Measurements from ENCODE around the gene GAGE2A.
"Not testable (repeated sequence)": the region's sequence is repeated elsewhere in the genome, so short reads cannot be mapped to it uniquely, and the experiment has no call there.

The GAGE2A gene

GRCh38 chrX:49589196-49589595 lies at the start of gene GAGE2A:
Gene GAGE2A, plus strand, starts transcription at chrX:49589496. Its CDS starts 1,155 bp downstream, at chrX:49590651.
- H3K27ac Mint-ChIP-seq; DNase-seq (ENCODE audit: low spot score in 2 of 2); H3K4me3 Mint-ChIP-seq; H3K9me3 Mint-ChIP-seq; H3K4me1 Mint-ChIP-seq; H3K36me3 Mint-ChIP-seq; ATAC-seq: not testable (repeated sequence)

GRCh38 chrX:49541433-49541832 lies 47.9 kb upstream of the GAGE2A start, which contains the start of gene GAGE12D:
Gene GAGE12D, plus strand, starts transcription at chrX:49541733. Its CDS starts 1,155 bp downstream, at chrX:49542888.
- not testable (repeated sequence) for H3K4me3 Mint-ChIP-seq; DNase-seq (ENCODE audit: low spot score in 2 of 2); H3K9me3 Mint-ChIP-seq; ATAC-seq; H3K27ac Mint-ChIP-seq; H3K4me1 Mint-ChIP-seq; H3K36me3 Mint-ChIP-seq

DNA sequence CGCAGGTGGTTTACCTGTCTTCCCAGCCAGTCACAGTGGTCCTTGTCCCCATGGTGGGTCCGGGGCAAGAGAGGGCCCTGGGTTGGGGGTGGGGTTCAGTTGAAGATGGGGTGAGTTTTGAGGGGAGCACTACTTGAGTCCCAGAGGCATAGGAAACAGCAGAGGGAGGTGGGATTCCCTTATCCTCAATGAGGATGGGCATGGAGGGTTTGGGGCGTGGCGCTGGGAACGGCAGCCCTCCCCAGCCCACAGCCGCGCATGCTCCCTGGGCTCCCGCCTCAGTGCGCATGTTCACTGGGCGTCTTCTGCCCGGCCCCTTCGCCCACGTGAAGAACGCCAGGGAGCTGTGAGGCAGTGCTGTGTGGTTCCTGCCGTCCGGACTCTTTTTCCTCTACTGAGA lies 38.3 kb upstream of the GAGE2A start, which contains the start of gene GAGE12E:
GAGE12E (plus strand) TSS at position 301 of the 400 bp plus-strand sequence. CDS start 1,155 bp downstream, outside the sequence.
- H3K9me3 Mint-ChIP-seq; H3K27ac Mint-ChIP-seq; ATAC-seq; H3K4me1 Mint-ChIP-seq; H3K4me3 Mint-ChIP-seq; DNase-seq (ENCODE audit: low spot score in 2 of 2); H3K36me3 Mint-ChIP-seq: not testable (repeated sequence)

DNA sequence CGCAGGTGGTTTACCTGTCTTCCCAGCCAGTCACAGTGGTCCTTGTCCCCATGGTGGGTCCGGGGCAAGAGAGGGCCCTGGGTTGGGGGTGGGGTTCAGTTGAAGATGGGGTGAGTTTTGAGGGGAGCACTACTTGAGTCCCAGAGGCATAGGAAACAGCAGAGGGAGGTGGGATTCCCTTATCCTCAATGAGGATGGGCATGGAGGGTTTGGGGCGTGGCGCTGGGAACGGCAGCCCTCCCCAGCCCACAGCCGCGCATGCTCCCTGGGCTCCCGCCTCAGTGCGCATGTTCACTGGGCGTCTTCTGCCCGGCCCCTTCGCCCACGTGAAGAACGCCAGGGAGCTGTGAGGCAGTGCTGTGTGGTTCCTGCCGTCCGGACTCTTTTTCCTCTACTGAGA lies 28.8 kb upstream of the GAGE2A start, which contains the start of gene GAGE12F:
GAGE12F (plus strand) TSS at position 301 of the 400 bp plus-strand sequence. CDS start 1,155 bp downstream, outside the sequence.
- not testable (repeated sequence) for H3K9me3 Mint-ChIP-seq; H3K4me1 Mint-ChIP-seq; H3K36me3 Mint-ChIP-seq; H3K4me3 Mint-ChIP-seq; ATAC-seq; DNase-seq (ENCODE audit: low spot score in 2 of 2); H3K27ac Mint-ChIP-seq

DNA sequence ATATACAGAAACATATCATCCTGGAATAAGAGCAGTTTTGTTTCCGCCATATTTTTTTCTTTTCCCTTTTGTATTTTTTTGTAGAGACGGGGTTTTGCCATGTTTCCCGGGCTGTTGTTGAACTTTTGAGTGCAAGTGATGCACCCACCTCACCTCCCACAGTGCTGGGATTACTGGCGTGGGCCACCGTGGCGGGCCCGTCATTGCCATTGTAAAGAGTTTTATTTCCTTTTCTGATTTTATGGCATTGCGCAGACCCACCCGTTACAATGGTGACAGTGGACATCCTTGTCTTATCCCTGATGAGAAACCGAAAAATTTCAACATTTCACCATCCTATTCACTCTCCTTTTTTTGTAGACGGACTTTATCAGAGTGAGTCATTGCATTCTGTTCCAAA lies 20.6 kb upstream of the GAGE2A start:
- not testable (repeated sequence) for ATAC-seq; DNase-seq (ENCODE audit: low spot score in 2 of 2); H3K27ac Mint-ChIP-seq; H3K36me3 Mint-ChIP-seq; H3K4me3 Mint-ChIP-seq; H3K9me3 Mint-ChIP-seq; H3K4me1 Mint-ChIP-seq

- not testable (repeated sequence) for H3K36me3 Mint-ChIP-seq; H3K4me3 Mint-ChIP-seq; H3K9me3 Mint-ChIP-seq; DNase-seq (ENCODE audit: low spot score in 2 of 2); H3K4me1 Mint-ChIP-seq; ATAC-seq; H3K27ac Mint-ChIP-seq
These were observed 20.1 kb upstream of the GAGE2A start for GRCh38 chrX:49569152-49569551.

DNA sequence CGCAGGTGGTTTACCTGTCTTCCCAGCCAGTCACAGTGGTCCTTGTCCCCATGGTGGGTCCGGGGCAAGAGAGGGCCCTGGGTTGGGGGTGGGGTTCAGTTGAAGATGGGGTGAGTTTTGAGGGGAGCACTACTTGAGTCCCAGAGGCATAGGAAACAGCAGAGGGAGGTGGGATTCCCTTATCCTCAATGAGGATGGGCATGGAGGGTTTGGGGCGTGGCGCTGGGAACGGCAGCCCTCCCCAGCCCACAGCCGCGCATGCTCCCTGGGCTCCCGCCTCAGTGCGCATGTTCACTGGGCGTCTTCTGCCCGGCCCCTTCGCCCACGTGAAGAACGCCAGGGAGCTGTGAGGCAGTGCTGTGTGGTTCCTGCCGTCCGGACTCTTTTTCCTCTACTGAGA lies 19.2 kb upstream of the GAGE2A start, which contains the start of gene GAGE12G:
GAGE12G (plus strand) TSS at position 301 of the 400 bp plus-strand sequence. CDS start 1,155 bp downstream, outside the sequence.
- H3K9me3 Mint-ChIP-seq: not testable (repeated sequence)

DNA sequence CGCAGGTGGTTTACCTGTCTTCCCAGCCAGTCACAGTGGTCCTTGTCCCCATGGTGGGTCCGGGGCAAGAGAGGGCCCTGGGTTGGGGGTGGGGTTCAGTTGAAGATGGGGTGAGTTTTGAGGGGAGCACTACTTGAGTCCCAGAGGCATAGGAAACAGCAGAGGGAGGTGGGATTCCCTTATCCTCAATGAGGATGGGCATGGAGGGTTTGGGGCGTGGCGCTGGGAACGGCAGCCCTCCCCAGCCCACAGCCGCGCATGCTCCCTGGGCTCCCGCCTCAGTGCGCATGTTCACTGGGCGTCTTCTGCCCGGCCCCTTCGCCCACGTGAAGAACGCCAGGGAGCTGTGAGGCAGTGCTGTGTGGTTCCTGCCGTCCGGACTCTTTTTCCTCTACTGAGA lies 9.6 kb upstream of the GAGE2A start, which contains the start of gene GAGE12H:
GAGE12H (plus strand) TSS at position 301 of the 400 bp plus-strand sequence. CDS start 1,155 bp downstream, outside the sequence.
- H3K36me3 Mint-ChIP-seq; ATAC-seq; H3K4me3 Mint-ChIP-seq; DNase-seq (ENCODE audit: low spot score in 2 of 2); H3K9me3 Mint-ChIP-seq; H3K27ac Mint-ChIP-seq; H3K4me1 Mint-ChIP-seq: not testable (repeated sequence)

More for the DNA sequence above, 19.2 kb upstream of the GAGE2A start, which contains the start of gene GAGE12G:
- H3K27ac Mint-ChIP-seq; H3K36me3 Mint-ChIP-seq; ATAC-seq; H3K4me3 Mint-ChIP-seq; DNase-seq (ENCODE audit: low spot score in 2 of 2); H3K4me1 Mint-ChIP-seq: not testable (repeated sequence)

DNA sequence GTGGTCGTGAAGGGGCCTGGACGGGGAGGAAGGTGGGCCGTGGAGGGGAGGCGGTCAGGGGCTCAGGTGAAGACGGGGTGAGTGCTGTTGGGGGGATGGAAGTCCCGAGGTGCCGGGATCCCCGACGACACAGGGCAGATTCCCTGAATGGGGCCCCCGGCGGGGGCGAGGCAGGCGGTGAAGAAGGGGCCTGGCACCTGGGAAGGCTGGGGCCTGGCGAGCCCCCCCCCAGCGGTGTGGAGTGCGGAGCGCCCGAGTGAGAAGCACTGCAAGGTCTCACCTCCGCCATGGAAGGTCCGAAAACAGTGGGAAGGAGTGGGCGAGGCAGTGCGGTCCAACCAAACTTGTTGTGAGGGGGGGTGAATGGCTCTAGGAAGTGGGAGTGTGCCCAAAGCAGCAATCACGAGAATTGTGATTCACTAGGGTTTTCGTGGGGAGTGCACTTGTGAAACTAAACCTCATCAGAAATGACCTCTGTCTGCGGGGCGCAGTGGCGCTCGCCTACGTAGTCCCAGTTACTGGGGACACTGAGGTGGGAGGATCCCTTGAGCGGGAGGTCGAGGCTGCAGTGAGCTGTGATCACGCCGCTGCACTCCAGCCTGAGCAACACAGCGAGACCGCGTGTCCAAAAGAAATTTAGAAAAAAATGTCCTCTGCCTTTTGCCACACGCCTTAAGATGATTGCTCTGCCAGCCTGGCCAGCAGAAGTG lies 628 bp downstream of the GAGE2A start:
- peak in 1 of 2 donors; percentile 2 for DNase-seq (ENCODE audit: low spot score in 2 of 2)
- not testable (repeated sequence) for ATAC-seq, H3K27ac Mint-ChIP-seq, H3K4me3 Mint-ChIP-seq, H3K4me1 Mint-ChIP-seq, H3K36me3 Mint-ChIP-seq, H3K9me3 Mint-ChIP-seq

GRCh38 chrX:49590488-49590887 lies 1.2 kb downstream of the GAGE2A start:
- H3K36me3 Mint-ChIP-seq; H3K27ac Mint-ChIP-seq; ATAC-seq; H3K4me1 Mint-ChIP-seq; H3K4me3 Mint-ChIP-seq; H3K9me3 Mint-ChIP-seq; DNase-seq (ENCODE audit: low spot score in 2 of 2): not testable (repeated sequence)

GRCh38 chrX:49598720-49599119 lies 9.4 kb downstream of the GAGE2A start, which contains the start of gene GAGE1:
Gene GAGE1, plus strand, starts transcription at chrX:49599020. Its CDS starts 1,155 bp downstream, at chrX:49600175.
- not testable (repeated sequence) for H3K27ac Mint-ChIP-seq; H3K4me3 Mint-ChIP-seq; H3K9me3 Mint-ChIP-seq; H3K4me1 Mint-ChIP-seq; ATAC-seq; H3K36me3 Mint-ChIP-seq; DNase-seq (ENCODE audit: low spot score in 2 of 2)

GRCh38 chrX:49610718-49611310 lies 21.5 kb downstream of the GAGE2A start:
- DNase-seq (ENCODE audit: low spot score in 2 of 2) (no peak), ATAC-seq (no peak)
- Mint-ChIP-seq H3K4me3 (no peak overlapping the region), H3K9me3 (no peaks in the 10 kb centered on the region), H3K27ac (no peak overlapping the region), H3K36me3 (no peaks in the 10 kb centered on the region), H3K4me1 (peaks cover 6% of the 10 kb centered on the region)

DNA sequence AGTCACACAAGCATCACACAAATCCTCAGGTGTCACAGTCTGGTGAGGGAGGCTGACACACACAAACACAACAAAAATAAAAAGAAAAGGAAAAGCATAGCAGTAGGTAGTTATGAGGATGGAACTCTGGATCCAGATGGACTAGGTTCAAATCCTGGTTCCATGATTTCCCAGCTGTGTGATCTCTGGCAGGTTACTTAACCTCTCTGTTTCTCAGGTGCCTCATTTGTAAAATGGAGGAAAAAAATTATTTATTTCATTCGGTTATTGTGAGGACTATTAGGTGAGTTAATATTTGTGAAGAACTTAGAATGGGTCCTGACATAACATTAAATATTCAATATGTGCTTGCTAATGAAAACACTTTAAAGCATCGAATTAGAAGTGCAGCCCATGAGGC lies 29.3 kb downstream of the GAGE2A start:
- ATAC-seq: no peak

GRCh38 chrX:49627086-49627777 lies 37.9 kb downstream of the GAGE2A start:
- H3K9me3 Mint-ChIP-seq: no peaks in the 10 kb centered on the region
- H3K4me1 Mint-ChIP-seq: no peaks in the 10 kb centered on the region
- peak in 1 of 2 donors; percentile 3 for DNase-seq (ENCODE audit: low spot score in 2 of 2)
- no peak overlapping the region for H3K27ac Mint-ChIP-seq
- peak overlapping the region; percentile 53 for H3K4me3 Mint-ChIP-seq
- H3K36me3 Mint-ChIP-seq: no peaks in the 10 kb centered on the region
- ATAC-seq: peak; percentile 53

More for the DNA sequence above, 29.3 kb downstream of the GAGE2A start:
- H3K4me3 Mint-ChIP-seq: no peak overlapping the region
- no peak for DNase-seq (ENCODE audit: low spot score in 2 of 2)
- peaks cover 6% of the 10 kb centered on the region for H3K4me1 Mint-ChIP-seq
- H3K36me3 Mint-ChIP-seq: no peaks in the 10 kb centered on the region
- H3K27ac Mint-ChIP-seq: no peak overlapping the region
- no peaks in the 10 kb centered on the region for H3K9me3 Mint-ChIP-seq

Data from stimulated activated effector memory CD8-positive, alpha-beta T cell treated with anti-CD3 and anti-CD28 coated beads, Interleukin-12 subunit alpha, Interleukin-12 subunit beta, amount 100 ng/mL, for 72 hours (primary cell).